ENCODE data around the gene RAB27A.
A peak's percentile ranks its signal among the peaks of the same experiment; 100 is the strongest.

RAB27A gene

DNA sequence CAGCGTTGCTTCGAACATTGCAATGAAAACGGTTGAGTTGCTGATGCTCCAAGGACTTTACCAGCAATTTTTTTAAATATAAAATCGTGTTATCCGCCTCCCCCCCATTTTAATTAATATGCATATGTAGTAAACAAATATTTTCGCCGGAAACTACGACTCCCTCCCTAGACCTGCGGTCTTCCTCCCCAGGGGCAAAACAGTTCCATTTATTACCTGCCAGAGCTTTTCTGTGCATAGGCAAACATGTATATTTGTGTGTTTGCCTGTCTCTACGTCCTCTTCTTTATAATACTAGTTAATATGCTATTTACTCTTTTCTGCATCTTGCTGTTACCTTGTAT, 92.3 kb downstream of the RAB27A start:
- no peak for TF ChIP-seq ZNF274 (IDR thresholded peaks at IDR 0.05; ENCODE audit: low read depth, low read length)
- H3K4me3 ChIP-seq (ENCODE audit: low read length), result peak overlapping the region; percentile 99

DNA sequence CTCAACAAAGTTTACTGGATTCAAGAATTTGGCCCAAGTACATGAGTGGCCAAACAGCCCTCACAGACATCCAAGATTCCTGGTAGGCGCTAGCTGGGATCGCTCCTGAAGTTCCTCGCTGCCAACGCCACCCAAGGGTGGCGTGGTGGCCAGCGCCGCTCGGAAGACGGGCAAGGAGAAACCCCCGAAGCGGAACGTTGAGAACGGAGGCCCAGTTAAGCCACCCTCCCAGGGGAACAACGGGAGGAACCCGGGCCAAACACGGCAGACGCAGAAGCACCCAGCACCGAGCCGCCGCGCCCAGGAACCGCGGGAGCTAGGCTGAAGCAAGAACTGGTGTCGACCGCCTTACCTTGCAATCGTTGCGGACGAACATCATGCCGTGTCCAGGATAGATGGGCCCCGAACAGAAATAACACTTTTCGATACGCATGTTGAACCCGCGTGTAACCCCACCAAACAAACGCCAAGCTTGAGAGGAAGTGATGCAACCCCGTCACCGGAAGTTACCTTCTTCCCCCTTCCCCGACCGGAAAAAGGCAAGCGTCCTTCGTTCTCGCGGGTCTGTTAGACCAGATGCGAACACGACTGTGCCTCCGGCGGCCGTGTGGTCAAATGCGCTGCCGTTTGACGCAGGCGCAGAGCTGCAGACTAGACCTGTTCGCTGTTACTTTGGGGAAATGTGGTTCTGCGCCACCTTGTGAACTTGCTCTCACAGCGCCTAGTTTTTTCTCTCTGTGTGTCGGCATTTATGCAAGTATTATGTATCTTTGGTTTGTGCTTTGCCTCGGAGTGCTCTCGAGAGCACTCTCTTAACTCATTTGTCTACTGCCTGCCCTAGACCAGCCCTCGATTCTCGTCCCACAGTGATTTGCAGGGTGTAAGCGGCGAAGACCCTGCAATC, 92.9 kb downstream of the RAB27A start, which contains the start of gene RSL24D1:
TSS of gene RSL24D1 (minus strand) at position 484 of the 904 bp plus-strand sequence. CDS start at position 433, 51 bp downstream.
- no peak for TF ChIP-seq ZNF274 (IDR thresholded peaks at IDR 0.05; ENCODE audit: low read depth, low read length)
- H3K4me3 ChIP-seq (ENCODE audit: low read length), result peak within 1 kb of the TSS; percentile 99

DNA sequence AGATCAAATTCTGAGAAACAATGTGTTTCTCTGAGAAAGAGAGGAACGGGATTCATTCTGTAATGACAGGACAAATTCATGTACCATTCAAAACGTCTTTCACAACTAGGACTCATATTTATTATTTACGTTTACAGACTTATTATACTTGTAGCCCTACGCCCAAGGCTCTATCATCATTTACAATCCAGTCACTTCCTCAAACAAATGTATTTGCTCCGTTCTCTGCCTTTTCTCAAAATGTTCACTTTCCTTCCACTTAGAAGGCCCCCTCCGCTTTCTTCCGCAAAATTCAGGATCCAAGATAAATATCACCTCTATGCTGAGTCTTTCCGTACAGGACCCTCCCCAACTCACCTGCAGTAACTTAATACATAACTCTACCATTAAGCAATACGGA, 93.6 kb downstream of the RAB27A start:
- TF ChIP-seq ZNF274 (IDR thresholded peaks at IDR 0.05; ENCODE audit: low read depth, low read length), result no peak
- H3K4me3 ChIP-seq (ENCODE audit: low read length), result peak overlapping the region; percentile 99

DNA sequence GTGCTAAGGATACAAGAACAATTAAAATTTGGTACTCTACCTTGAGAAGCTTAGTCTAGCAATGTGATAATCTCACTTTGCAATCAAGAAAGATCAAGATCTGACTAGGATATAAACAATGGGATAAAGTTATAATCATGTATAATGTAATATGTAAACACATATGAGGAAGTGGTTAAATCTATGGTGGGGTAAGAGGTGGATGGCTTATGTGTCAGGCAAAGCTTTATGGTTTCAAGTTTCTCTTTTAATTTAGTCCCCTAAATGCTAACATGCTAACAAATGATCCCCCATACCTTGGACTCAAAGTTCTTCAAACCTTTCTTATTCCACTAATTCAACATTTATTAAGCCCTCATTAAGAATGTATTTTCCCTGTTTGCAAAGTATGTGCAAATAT, 95.4 kb downstream of the RAB27A start:
- peak overlapping the region; percentile 99; the same call in 1 of the 2 replicates for H3K4me3 ChIP-seq (ENCODE audit: low read length)
- no peak for TF ChIP-seq ZNF274 (IDR thresholded peaks at IDR 0.05; ENCODE audit: low read depth, low read length)

DNA sequence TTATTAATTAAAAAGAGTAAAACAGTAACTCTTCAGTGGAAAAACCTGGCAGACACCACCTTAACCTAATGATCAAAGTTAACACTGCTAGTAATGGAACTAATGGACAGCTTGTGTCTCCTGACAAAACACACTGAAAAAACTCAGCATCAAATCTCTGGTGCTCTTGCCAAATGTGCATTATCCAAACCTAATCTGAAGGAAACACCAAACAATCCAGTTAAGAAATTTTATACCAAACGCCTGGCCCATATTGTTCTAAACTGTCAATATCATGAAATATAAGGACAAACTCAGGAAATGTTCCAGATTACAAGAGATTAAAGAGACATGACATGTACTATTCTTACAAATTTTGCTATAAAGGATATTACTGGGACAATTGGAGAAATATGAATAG, 103.3 kb downstream of the RAB27A start:
- H3K4me3 ChIP-seq (ENCODE audit: low read length), result no peak overlapping the region
- TF ChIP-seq ZNF274 (IDR thresholded peaks at IDR 0.05; ENCODE audit: low read depth, low read length), result no peak

DNA sequence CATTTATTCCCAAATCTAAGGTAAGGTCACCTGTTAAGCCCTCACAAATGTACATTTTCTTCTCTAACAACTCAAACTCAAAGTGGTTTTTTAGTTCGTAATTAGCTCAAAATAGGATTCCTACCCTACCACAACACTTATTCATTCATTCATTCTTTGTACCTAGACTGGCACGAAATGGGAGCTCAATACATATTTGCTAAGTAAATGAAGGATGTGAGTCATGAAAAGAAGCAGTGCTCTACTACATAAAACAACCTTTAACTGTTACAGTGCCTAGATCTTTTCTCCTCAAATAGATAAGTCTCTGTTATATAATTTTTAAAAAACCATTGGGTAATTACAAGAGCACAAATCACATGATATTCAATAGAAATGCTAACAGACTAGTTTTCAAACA, 105.9 kb downstream of the RAB27A start:
- H3K4me3 ChIP-seq (ENCODE audit: low read length), result no peak overlapping the region
- no peak for TF ChIP-seq ZNF274 (IDR thresholded peaks at IDR 0.05; ENCODE audit: low read depth, low read length)

DNA sequence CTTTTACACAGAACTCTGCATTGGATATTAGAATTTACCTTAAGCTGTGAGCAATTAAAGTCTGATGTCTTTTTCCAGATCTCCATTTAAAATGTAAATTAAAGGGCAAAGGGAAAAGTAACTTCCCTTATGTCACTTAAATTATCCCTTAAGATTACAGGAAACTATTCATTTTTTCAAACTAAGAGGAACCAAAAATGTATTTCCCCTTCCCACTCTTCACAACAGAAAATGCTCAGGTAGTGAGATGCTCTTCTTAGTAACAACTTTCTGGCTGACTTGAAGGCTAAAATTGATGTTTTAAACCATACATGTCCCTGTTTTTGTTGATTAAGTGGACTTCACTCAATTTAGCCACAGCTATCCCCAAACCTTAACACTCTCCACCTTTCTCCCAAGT, 110.5 kb downstream of the RAB27A start:
- no peak overlapping the region for H3K4me3 ChIP-seq (ENCODE audit: low read length)
- TF ChIP-seq ZNF274 (IDR thresholded peaks at IDR 0.05; ENCODE audit: low read depth, low read length), result no peak

DNA sequence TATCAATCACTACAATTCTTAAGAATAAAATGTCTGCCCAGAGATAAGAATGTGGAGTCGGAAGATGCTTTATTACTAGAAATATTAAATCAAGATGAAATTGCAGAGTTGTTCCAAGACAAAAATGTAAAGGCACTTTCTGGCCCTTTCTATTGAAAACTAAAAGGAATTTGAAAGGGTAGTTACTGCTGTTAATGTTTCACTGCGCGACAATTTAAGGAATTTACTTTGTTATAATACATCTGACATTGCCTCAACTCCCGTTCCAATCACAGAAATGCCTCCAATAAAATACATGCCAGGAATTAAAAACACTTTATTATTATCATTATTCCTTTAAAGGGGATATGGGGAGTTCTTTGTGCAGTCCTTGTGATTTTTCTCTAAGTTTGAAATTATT, 119.3 kb downstream of the RAB27A start:
- no peak for TF ChIP-seq ZNF274 (IDR thresholded peaks at IDR 0.05; ENCODE audit: low read depth, low read length)
- H3K4me3 ChIP-seq (ENCODE audit: low read length), result no peak overlapping the region

DNA sequence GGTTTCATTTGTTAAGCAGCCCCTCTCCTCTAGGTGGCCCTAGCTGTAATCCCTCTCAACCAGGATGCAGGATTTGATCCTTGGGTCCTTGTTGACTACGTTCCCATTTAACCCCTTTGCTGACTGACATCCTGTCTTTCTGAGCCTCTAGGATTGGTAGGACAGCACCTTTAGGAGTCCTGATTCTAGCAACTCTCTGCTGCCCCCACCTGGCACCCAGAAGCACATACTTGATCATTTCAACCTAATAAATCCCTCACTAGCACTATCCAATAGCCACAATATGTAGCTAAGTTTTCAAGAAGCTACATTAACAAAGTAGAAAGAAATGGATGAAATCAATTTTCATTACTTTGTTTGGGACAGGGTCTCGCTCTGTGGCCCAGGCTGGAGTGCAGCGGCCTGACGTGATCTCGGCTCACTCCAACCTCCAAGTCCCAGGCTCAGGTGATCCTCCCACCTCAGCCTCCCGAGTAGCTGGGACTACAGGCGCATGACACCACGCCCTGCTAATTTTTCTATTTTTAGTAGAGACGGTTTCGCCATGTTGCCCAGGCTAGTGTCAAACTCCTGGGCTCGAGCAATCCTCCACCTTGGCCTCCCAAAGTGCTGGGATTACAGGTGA, 121.2 kb downstream of the RAB27A start:
- TF ChIP-seq ZNF274 (IDR thresholded peaks at IDR 0.05; ENCODE audit: low read depth, low read length), result no peak
- H3K4me3 ChIP-seq (ENCODE audit: low read length), result no peak overlapping the region

DNA sequence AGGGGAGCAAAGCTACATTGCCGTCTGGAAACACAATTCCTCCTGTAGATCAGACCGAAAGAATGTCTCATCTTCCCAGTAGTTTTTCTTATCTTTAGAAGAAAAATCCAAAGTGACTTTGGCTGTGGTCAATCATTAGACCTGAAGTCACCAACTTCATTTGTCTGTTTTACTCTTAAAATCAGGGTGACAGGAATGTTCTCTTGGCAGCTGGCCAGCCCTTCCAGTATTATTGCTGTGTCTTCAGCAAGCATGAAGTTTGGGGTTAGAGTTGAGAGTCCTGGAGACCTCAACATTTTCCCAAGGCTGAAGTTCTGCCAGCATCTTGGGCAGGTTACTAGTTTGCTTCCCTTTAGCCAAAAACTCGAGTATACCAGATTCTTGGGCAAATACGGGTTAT, 125.3 kb downstream of the RAB27A start:
- TF ChIP-seq ZNF274 (IDR thresholded peaks at IDR 0.05; ENCODE audit: low read depth, low read length), result no peak
- H3K4me3 ChIP-seq (ENCODE audit: low read length), result no peak overlapping the region

Data from GM08714 (cell line).